Right lobe of liver (tissue), 6 donors: ENCODE results near the gene DOK6. TPM values are rescaled to one million over a fixed set of nuclear protein-coding genes. Genes with fewer than 3 reads are reported as not detected.

Experiments used
- ATAC-seq, 4 donors: fragments of 200-7000 bp; cut with Tn5 transposase; one replicate each; pipeline ENCODE4 v1.9.1; 2020; ENCODE audit warnings: mild to moderate bottlenecking in 4 of 4, moderate library complexity in 4 of 4
- DNase-seq, 3 donors: peaks; one replicate each; pipeline ENCODE4 v3.0.0-alpha.2; 2020
- H3K27ac ChIP-seq, 3 donors: fragments of 200-600 bp; one replicate each; pipeline ENCODE4 v1.8.0; 2022
- H3K27me3 ChIP-seq, 2 donors: fragments of 200-600 bp; one replicate each; pipeline ENCODE4 v1.8.0; 2022
- H3K36me3 ChIP-seq, 4 donors: fragments of 200-600 bp; sonication (generic) in 1 of 4; one replicate each; pipeline versions ENCODE4 v1.5.1 to v1.8.0; 2017 to 2022; ENCODE audit warnings: control low read depth in 1 of 4
- H3K4me1 ChIP-seq, 4 donors: fragments of 200-600 bp; sonication (generic) in 1 of 4; one replicate each; pipeline versions ENCODE4 v1.5.1 to v1.8.0; 2017 to 2022; ENCODE audit warnings: control low read depth in 1 of 4
- H3K4me3 ChIP-seq, 3 donors: fragments of 200-600 bp; one replicate each; pipeline ENCODE4 v1.8.0; 2022
- H3K9me3 ChIP-seq, 4 donors: fragments of 200-600 bp; sonication (generic) in 1 of 4; one replicate each; pipeline versions ENCODE4 v1.5.1 to v1.8.0; 2017 to 2022; ENCODE audit warnings: control low read depth in 1 of 4
- POLR2A ChIP-seq: fragments of 450-650 bp; IDR thresholded peaks from one replicate; pipeline ENCODE4 v1.6.1; 2017; ENCODE audit warnings: antibody characterized with exemption, mild to moderate bottlenecking
- WGBS: methylation state at CpG from one replicate; pipeline ENCODE4 v1.1.6; 2018; ENCODE audit warnings: low coverage, low lambda C conversion rate; ENCODE audit not compliant: insufficient coverage; ENCODE audit errors: missing lambda C conversion rate; 5-methylcytosine and 5-hydroxymethylcytosine counted together
- intact Hi-C, 2 donors: fragments of 100-400 bp; cut with DNase I; formaldehyde crosslinking; loops; one replicate each; pipeline versions ENCODE4 v1.11.2 to v1.14.1; 2022
- total RNA-seq, 6 experiments: library from RNA; depleted of rRNA in 2 of 6; stranded (reverse); fragments of >200 nt in 2 of 6; fragmentation: NEBNext Ultra II Directional in 3 of 6; extraction: Animal tissue kit (Norgen Biotek cat#: 25700) in 3 of 6; gene quantifications; one replicate each; pipeline versions ENCODE4 v1.1.0 to v1.2.4, GENCODE V29; 2016 to 2023
- TF ChIP-seq, protein P1 (sequence below), 4 donors: fragments of 200-600 bp in 3 of 4; fragments of 450-650 bp in 1 of 4; IDR thresholded peaks; one replicate each; pipeline versions ENCODE4 v1.5.1 to v1.8.0; 2016 to 2022; ENCODE audit warnings: antibody characterized with exemption in 4 of 4, mild to moderate bottlenecking in 2 of 4
- donor health status: DM: no; HTN: yes; CAD: no.
- donor health status: DM: no; HTN: no; CAD: no.
- donor health status: DM: no; HTN: no; CAD: no.
- donor health status: DM: no; HTN: yes; CAD: no.
- donor health status: DM: no; HTN: yes; CAD: no.

The DOK6 gene
- total RNA-seq, 6 experiments from 2014 or later = 0.37 to 2.9 (median 2.1) TPM; not detected in 1

- H3K4me1 ChIP-seq = no peaks in the 10 kb centered on the region
- no peaks in the 10 kb centered on the region for H3K36me3 ChIP-seq
- H3K27ac ChIP-seq = no peak overlapping the region
- WGBS = 20% methylated on average over 2 of the region's 3 CpGs
- H3K27me3 ChIP-seq = no peaks in the 10 kb centered on the region
- DNase-seq (no peak), ATAC-seq (no peak)
- H3K9me3 ChIP-seq = no peaks in the 10 kb centered on the region
- intact Hi-C loops = no loop called here
- TF ChIP-seq, protein P1, sequence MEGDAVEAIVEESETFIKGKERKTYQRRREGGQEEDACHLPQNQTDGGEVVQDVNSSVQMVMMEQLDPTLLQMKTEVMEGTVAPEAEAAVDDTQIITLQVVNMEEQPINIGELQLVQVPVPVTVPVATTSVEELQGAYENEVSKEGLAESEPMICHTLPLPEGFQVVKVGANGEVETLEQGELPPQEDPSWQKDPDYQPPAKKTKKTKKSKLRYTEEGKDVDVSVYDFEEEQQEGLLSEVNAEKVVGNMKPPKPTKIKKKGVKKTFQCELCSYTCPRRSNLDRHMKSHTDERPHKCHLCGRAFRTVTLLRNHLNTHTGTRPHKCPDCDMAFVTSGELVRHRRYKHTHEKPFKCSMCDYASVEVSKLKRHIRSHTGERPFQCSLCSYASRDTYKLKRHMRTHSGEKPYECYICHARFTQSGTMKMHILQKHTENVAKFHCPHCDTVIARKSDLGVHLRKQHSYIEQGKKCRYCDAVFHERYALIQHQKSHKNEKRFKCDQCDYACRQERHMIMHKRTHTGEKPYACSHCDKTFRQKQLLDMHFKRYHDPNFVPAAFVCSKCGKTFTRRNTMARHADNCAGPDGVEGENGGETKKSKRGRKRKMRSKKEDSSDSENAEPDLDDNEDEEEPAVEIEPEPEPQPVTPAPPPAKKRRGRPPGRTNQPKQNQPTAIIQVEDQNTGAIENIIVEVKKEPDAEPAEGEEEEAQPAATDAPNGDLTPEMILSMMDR (IDR thresholded peaks at IDR 0.05) = no peak
- no peak for TF ChIP-seq POLR2A
- H3K4me3 ChIP-seq = no peak overlapping the region
Observed at GRCh38 chr18:69883781-69884180, 483.1 kb downstream of the DOK6 start.

DNA sequence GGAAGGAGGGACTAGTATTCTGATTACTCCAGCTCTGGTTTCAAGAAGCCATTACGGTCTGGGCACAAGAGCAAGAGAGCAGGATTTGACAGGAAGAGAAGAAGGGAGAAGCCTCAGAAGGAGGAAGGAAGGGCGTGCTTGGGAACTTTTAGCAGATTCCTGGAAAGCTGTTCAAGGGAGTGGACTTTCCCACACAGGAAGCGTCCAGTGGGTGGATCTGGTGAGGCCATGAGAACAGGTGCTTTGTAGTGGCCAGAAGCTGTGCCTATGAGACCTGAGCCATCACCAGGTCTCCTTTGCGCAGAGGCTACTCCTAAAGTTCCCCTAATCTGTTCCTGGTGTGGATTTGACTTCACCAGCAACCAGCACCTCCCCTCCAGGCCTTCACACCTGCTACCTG is 484.7 kb downstream of the DOK6 start:
- intact Hi-C loops = no loop called here
- ATAC-seq (no peak), DNase-seq (no peak)
- WGBS = 50% methylated on average over 1 of the region's 4 CpGs
- H3K27ac ChIP-seq = no peak overlapping the region
- TF ChIP-seq, protein P1 (IDR thresholded peaks at IDR 0.05) = no peak
- TF ChIP-seq POLR2A = no peak
- no peaks in the 10 kb centered on the region for H3K27me3 ChIP-seq
- no peak overlapping the region for H3K4me3 ChIP-seq
- no peaks in the 10 kb centered on the region for H3K9me3 ChIP-seq
- peaks cover 0 to 5% (median 0%) of the 10 kb centered on the region in 4 donors for H3K4me1 ChIP-seq
- no peaks in the 10 kb centered on the region for H3K36me3 ChIP-seq

DNA sequence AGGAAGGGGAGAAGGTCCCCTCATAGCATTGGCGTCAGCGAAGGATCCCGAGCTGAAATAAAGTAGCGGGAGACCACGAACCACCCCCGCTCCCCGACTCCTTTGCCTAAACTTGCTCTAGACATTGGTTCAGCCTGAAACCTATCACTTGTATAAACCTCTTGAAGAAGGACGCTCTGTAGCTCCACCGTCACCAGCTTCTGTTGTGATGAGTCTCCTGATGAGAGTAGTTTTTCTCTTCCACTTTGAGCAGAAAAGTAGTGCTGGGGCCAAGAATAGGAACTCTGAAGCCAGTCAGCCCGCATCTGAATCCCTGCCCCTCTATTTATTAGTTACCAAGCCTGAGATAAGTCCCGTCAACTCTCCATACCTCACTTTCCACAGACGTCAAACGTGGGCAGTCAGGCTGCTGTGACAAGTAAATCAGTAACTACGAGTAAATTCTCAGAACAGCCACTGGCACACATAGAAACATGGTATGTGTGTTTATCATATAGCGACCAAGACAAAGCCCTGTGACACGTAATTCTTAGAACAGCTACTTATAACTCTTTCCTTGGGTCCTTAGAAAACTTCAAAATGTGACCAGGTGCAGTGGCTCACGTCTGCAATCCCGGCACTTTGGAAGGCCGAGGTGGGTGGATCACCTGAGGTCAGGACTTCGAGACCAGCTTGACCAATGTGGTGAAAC is 485.3 kb downstream of the DOK6 start:
- ATAC-seq (no peak), DNase-seq (no peak)
- TF ChIP-seq, protein P1 (IDR thresholded peaks at IDR 0.05) = no peak
- TF ChIP-seq POLR2A = no peak
- Histone ChIP-seq H3K4me3 (no peak overlapping the region), H3K27ac (no peak overlapping the region), H3K27me3 (no peaks in the 10 kb centered on the region), H3K4me1 (peaks cover 0 to 5% (median 0%) of the 10 kb centered on the region in 4 donors), H3K36me3 (no peaks in the 10 kb centered on the region), H3K9me3 (no peaks in the 10 kb centered on the region)
- intact Hi-C loops = no loop called here
- WGBS = 77% methylated on average over 15 of the region's 20 CpGs

- 89% methylated on average over 2 of the region's 2 CpGs for WGBS
Observed at GRCh38 chr18:69887256-69887655, 486.6 kb downstream of the DOK6 start.

More at GRCh38 chr18:69887256-69887655, 486.6 kb downstream of the DOK6 start:
- Histone ChIP-seq H3K27me3 (no peaks in the 10 kb centered on the region), H3K27ac (no peak overlapping the region), H3K36me3 (no peaks in the 10 kb centered on the region), H3K9me3 (no peaks in the 10 kb centered on the region), H3K4me3 (no peak overlapping the region), H3K4me1 (peaks cover 0 to 5% (median 0%) of the 10 kb centered on the region in 4 donors)
- no peak for ATAC-seq
- intact Hi-C loops = no loop called here
- TF ChIP-seq, protein P1 (IDR thresholded peaks at IDR 0.05) = no peak
- TF ChIP-seq POLR2A = no peak
- no peak for DNase-seq
